Heart right ventricle (tissue), 16 donors: ENCODE results near the gene PPP1R16B. TPM values are rescaled to one million over a fixed set of nuclear protein-coding genes. Genes with fewer than 3 reads are reported as not detected.
A peak's percentile ranks its signal among the peaks of the same experiment; 100 is the strongest.

ENCODE experiments used
- ATAC-seq, 8 donors: fragments of 200-7000 bp; cut with Tn5 transposase; one replicate each; pipeline ENCODE4 v1.9.1; 2020; ENCODE audit warnings: mild to moderate bottlenecking in 8 of 8, moderate library complexity in 8 of 8, moderate number of reproducible peaks in 1 of 8
- DNase-seq, 2 donors: peaks; one replicate each; pipeline ENCODE4 v3.0.0-alpha.2; 2020
- H3K27ac ChIP-seq, 10 donors: fragments of 200-600 bp; sonication (generic) in 2 of 10; one replicate each; pipeline versions ENCODE4 v1.5.0 to v1.8.0; 2020 to 2022; ENCODE audit warnings: mild to moderate bottlenecking in 3 of 10
- H3K27me3 ChIP-seq, 7 donors: fragments of 200-600 bp; one replicate each; pipeline ENCODE4 v1.8.0; 2021 to 2022; ENCODE audit warnings: mild to moderate bottlenecking in 2 of 7
- H3K36me3 ChIP-seq, 9 donors: fragments of 200-600 bp; sonication (generic) in 1 of 9; one replicate each; pipeline versions ENCODE4 v1.5.0 to v1.8.0; 2020 to 2022; ENCODE audit warnings: mild to moderate bottlenecking in 2 of 9
- H3K4me1 ChIP-seq, 9 donors: fragments of 200-600 bp; sonication (generic) in 1 of 9; one replicate each; pipeline versions ENCODE4 v1.5.0 to v1.8.0; 2020 to 2022; ENCODE audit warnings: mild to moderate bottlenecking in 4 of 9
- H3K4me3 ChIP-seq, 10 donors: fragments of 200-600 bp; sonication (generic) in 2 of 10; one replicate each; pipeline versions ENCODE4 v1.5.0 to v1.8.0; 2020 to 2022; ENCODE audit warnings: mild to moderate bottlenecking in 7 of 10, moderate library complexity in 2 of 10
- H3K9me3 ChIP-seq, 11 donors: fragments of 200-600 bp in 10 of 11; sonication (generic) in 2 of 11; one replicate each; pipeline versions ENCODE4 v1.5.0 to v1.8.0; 2013 to 2022; ENCODE audit warnings: mild to moderate bottlenecking in 2 of 11, control low read depth in 1 of 11, moderate library complexity in 1 of 11
- WGBS, 2 donors: extraction: QIAGEN DNeasy Blood & Tissue Kit; methylation state at CpG; one replicate each; pipeline ENCODE4 v1.1.7; 2013; ENCODE audit warnings: inconsistent platforms in 1 of 2; 5-methylcytosine and 5-hydroxymethylcytosine counted together
- intact Hi-C, 10 donors: fragments of 100-400 bp; cut with DNase I; formaldehyde crosslinking; loops; one replicate each; pipeline versions ENCODE4 v1.11.1 to v1.14.2; 2022
- polyA plus RNA-seq, 2 donors: library from polyadenylated mRNA; stranded (reverse); fragments of 200-250 nt; gene quantifications; one replicate each; pipeline ENCODE4 v1.2.3, GENCODE V29; 2013
- total RNA-seq, 10 donors: library from RNA; stranded (reverse); fragmentation: NEBNext Ultra II Directional in 3 of 10; extraction: Animal tissue kit (Norgen Biotek cat#: 25700) in 3 of 10; gene quantifications; one replicate each; pipeline versions ENCODE4 v1.2.1 to v1.2.4, GENCODE V29; 2021 to 2023
- TF ChIP-seq, protein P1 (sequence below), 9 donors: fragments of 200-600 bp; sonication (generic) in 2 of 9; IDR thresholded peaks; one replicate each; pipeline versions ENCODE4 v1.5.0 to v1.8.0; 2021 to 2022; ENCODE audit warnings: antibody characterized with exemption in 9 of 9, mild to moderate bottlenecking in 5 of 9, moderate library complexity in 1 of 9
- donor health status: Arrhythmogenic right ventricular cardiomyopathy.
- donor health status: ischemic (EF 13 %, LVEDD 7.1; RV severe dilation, severe dysfunction).
- donor health status: healthy with polysubstance abuse.
- donor health status: DM: no; HTN: yes; CAD: no.
- donor health status: DM: no; HTN: no; CAD: no.
- donor health status: ischemic (EF 25% LVEDD 6.9; RV normal size, moderate dysfunction).
- donor health status: ischemic (EF 25% LVEDD 5.7; RV mildly dilated, moderate dysfunction).
- donor health status: healthy.
- donor health status: DM: yes; HTN: yes; CAD: no.
- donor health status: Ischemic cardiomyopathy.
- donor health status: ischemic (EF 35%, LVEDD 5.7; RV mildly dilated, moderate dysfunction).
- donor health status: nonischemic (EF 11% LVEDD 7.7; RV severe dilation, severe dysfunction).
- donor health status: DM: yes; HTN: yes; CAD: no.
- donor health status: PGD.
- donor health status: ischemic (EF 29% LVEDD 5.4; RV normal size, mild dysfunction).
- donor health status: nonischemic (EF 23%, LVEDD 6.1; RV moderate dilation, normal function).

The PPP1R16B gene
- total and polyA plus RNA-seq, 12 donors = 2.5 to 13.8 (median 5.8) TPM

DNA sequence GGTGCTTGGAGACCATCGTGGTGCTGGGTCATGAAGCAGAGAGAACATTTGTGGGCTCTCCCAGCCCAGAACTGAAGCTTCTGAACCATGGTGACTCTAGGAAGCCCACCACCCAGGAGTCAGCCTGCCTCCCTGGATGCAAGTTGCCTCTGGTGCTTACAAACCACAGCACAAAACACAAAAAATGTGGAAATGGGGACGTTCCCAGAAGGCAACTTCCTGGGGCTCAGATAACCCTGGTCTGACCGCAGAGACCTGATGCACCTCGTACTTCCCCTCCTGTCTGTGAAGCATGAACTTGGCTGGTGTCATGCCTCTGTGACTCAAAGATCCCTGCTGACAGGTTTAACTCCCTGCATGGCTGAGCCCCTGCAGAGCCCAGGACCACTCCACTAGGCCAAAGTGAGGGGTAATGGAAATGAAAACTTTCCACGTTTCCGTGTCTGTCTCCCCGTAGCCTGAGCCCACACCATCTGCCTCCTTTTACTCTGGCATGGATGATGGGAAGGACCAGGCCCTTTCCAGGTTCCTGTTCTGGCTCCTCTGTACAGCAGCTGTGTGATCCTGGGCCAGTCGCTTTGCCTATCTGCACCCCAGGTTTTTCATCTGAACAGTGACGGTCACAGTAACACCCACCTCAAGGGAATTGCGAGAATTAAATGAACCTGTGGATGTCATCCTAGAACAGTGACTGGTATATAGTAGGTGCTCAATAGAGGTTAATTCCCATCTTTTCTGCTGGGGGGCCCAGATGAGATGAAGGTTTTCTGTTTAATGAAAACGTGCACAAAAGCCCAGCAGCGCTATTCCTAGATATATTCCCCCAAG, 57.7 kb downstream of the PPP1R16B start:
- H3K36me3 ChIP-seq = no peaks in the 10 kb centered on the region
- 57 to 70% methylated on average over 12 of the region's 12 CpGs for WGBS, 2 donors
- no peaks in the 10 kb centered on the region for H3K9me3 ChIP-seq
- peak overlapping the region in 1 of 10 donors; percentile 8 for H3K27ac ChIP-seq
- TF ChIP-seq, protein P1, sequence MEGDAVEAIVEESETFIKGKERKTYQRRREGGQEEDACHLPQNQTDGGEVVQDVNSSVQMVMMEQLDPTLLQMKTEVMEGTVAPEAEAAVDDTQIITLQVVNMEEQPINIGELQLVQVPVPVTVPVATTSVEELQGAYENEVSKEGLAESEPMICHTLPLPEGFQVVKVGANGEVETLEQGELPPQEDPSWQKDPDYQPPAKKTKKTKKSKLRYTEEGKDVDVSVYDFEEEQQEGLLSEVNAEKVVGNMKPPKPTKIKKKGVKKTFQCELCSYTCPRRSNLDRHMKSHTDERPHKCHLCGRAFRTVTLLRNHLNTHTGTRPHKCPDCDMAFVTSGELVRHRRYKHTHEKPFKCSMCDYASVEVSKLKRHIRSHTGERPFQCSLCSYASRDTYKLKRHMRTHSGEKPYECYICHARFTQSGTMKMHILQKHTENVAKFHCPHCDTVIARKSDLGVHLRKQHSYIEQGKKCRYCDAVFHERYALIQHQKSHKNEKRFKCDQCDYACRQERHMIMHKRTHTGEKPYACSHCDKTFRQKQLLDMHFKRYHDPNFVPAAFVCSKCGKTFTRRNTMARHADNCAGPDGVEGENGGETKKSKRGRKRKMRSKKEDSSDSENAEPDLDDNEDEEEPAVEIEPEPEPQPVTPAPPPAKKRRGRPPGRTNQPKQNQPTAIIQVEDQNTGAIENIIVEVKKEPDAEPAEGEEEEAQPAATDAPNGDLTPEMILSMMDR (IDR thresholded peaks at IDR 0.05) = no peak
- intact Hi-C loops = no loop called here
- peaks cover 0 to 55% (median 18%) of the 10 kb centered on the region in 9 donors for H3K4me1 ChIP-seq
- H3K4me3 ChIP-seq = no peak overlapping the region
- peaks cover 0 to 5% (median 0%) of the 10 kb centered on the region in 7 donors for H3K27me3 ChIP-seq
- no peak for ATAC-seq
- no peak for DNase-seq

GRCh38 chr20:38864662-38865061, 59.2 kb downstream of the PPP1R16B start:
- DNase-seq (no peak), ATAC-seq (no peak)
- peaks cover 0 to 55% (median 18%) of the 10 kb centered on the region in 9 donors for H3K4me1 ChIP-seq
- H3K36me3 ChIP-seq = no peaks in the 10 kb centered on the region
- H3K9me3 ChIP-seq = peaks cover 0 to 5% (median 0%) of the 10 kb centered on the region in 11 donors
- H3K27me3 ChIP-seq = peaks cover 0 to 5% (median 0%) of the 10 kb centered on the region in 7 donors
- H3K4me3 ChIP-seq = no peak overlapping the region
- intact Hi-C loops = no loop called here
- TF ChIP-seq, protein P1 (IDR thresholded peaks at IDR 0.05) = no peak
- 67 to 75% methylated on average over 5 of the region's 5 CpGs for WGBS, 2 donors
- no peak overlapping the region for H3K27ac ChIP-seq

GRCh38 chr20:38866265-38867061, 61.0 kb downstream of the PPP1R16B start:
- H3K4me3 ChIP-seq = no peak overlapping the region
- intact Hi-C loops = no loop called here
- TF ChIP-seq, protein P1 (IDR thresholded peaks at IDR 0.05) = no peak
- ATAC-seq (peak in 7 of 8 donors; percentile 31 to 75 (median 68)), DNase-seq (no peak)
- WGBS, 2 donors = 41 to 46% methylated on average over 12 of the region's 12 CpGs
- H3K36me3 ChIP-seq = no peaks in the 10 kb centered on the region
- peak overlapping the region in 6 of 10 donors; percentile 40 to 76 (median 56) for H3K27ac ChIP-seq
- H3K9me3 ChIP-seq = peaks cover 0 to 5% (median 0%) of the 10 kb centered on the region in 11 donors
- H3K27me3 ChIP-seq = peaks cover 0 to 8% (median 0%) of the 10 kb centered on the region in 7 donors
- H3K4me1 ChIP-seq = peaks cover 4 to 68% (median 28%) of the 10 kb centered on the region in 9 donors

DNA sequence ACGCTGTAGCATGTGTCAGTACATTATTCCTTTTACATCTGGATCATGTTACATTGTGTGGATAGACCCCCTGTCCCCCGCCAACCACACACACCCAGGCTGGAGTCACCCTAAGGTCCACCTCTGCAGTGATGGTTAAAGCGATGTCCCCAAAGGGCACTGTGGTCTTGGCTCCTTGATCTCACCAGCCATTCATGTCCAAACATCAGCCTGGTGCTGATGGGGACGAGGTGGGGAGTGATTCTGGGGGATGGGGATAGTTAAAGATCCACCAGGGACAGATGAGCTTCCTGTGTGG, 61.5 kb downstream of the PPP1R16B start:
- DNase-seq (no peak), ATAC-seq (no peak)
- Histone ChIP-seq H3K4me3 (no peak overlapping the region), H3K9me3 (peaks cover 0 to 5% (median 0%) of the 10 kb centered on the region in 11 donors), H3K36me3 (no peaks in the 10 kb centered on the region), H3K27me3 (peaks cover 0 to 8% (median 0%) of the 10 kb centered on the region in 7 donors), H3K4me1 (peaks cover 4 to 73% (median 28%) of the 10 kb centered on the region in 9 donors), H3K27ac (peak overlapping the region in 3 of 10 donors; percentile 39 to 76 (median 43))
- intact Hi-C loops = no loop called here
- TF ChIP-seq, protein P1 (IDR thresholded peaks at IDR 0.05) = no peak
- 54 to 66% methylated on average over 4 of the region's 4 CpGs for WGBS, 2 donors
